NT2/D1 (cell line): ENCODE measurements around the gene RHPN2.

ENCODE experiments used
- SUZ12 ChIP-seq: IDR thresholded peaks from 2 replicates; pipeline ENCODE4 v1.6.1; 2011; ENCODE audit not compliant: insufficient read length, insufficient read depth; ENCODE audit errors: extremely low read depth
- ZNF274 ChIP-seq: IDR thresholded peaks from 2 replicates; pipeline ENCODE4 v1.6.1; 2011; ENCODE audit warnings: mild to moderate bottlenecking, low read depth, low read length

GRCh38 chr19:33048806-33049676 lies 15.6 kb downstream of the RHPN2 start:
- TF ChIP-seq SUZ12 (no peak), ZNF274 (no peak)
